HG03460 (cell line): ENCODE results near the gene RAMP2.
A peak's percentile ranks its signal among the peaks of the same experiment; 100 is the strongest.
"Not testable (repeated sequence)": the region's sequence is repeated elsewhere in the genome, so short reads cannot be mapped to it uniquely, and the experiment has no call there.

Experiments used
- ATAC-seq: cut with Tn5 transposase; IDR thresholded peaks from one replicate; pipeline ENCODE4 v1.9.1; 2021; ENCODE audit not compliant: unreplicated experiment

RAMP2 gene

GRCh38 chr17:42768006-42768405 is 7.0 kb downstream of the RAMP2 start:
- ATAC-seq, result not testable (repeated sequence)

- not testable (repeated sequence) for ATAC-seq
These were observed 8.9 kb downstream of the RAMP2 start for GRCh38 chr17:42769964-42770363.

GRCh38 chr17:42772945-42773289 is 11.9 kb downstream of the RAMP2 start:
- ATAC-seq, result no peak

GRCh38 chr17:42773290-42774035 is 12.4 kb downstream of the RAMP2 start, which contains the start of gene VPS25:
VPS25 (plus strand) TSS chr17:42773449; CDS start chr17:42773476, 27 bp downstream.
- peak; percentile 88 for ATAC-seq

- ATAC-seq, result no peak
These were observed 13.2 kb downstream of the RAMP2 start for GRCh38 chr17:42774066-42774745.

GRCh38 chr17:42775534-42776098 is 14.6 kb downstream of the RAMP2 start:
- no peak for ATAC-seq

GRCh38 chr17:42778570-42778969 is 17.5 kb downstream of the RAMP2 start:
- no peak for ATAC-seq

GRCh38 chr17:42779304-42779935 is 18.4 kb downstream of the RAMP2 start:
- ATAC-seq, result no peak

- no peak for ATAC-seq
These were observed 19.2 kb downstream of the RAMP2 start, which contains the start of gene WNK4 for GRCh38 chr17:42779936-42780850. WNK4 (plus strand) TSS chr17:42780610; CDS start chr17:42780699, 89 bp downstream.

- ATAC-seq, result no peak
These were observed 20.0 kb downstream of the RAMP2 start for GRCh38 chr17:42780851-42781638.

- no peak for ATAC-seq
These were observed 20.7 kb downstream of the RAMP2 start for GRCh38 chr17:42781639-42782165.

- no peak for ATAC-seq
These were observed 21.4 kb downstream of the RAMP2 start for GRCh38 chr17:42782166-42783061.

- ATAC-seq, result no peak
These were observed 22.2 kb downstream of the RAMP2 start for GRCh38 chr17:42783062-42783790.

- ATAC-seq, result no peak
These were observed 22.7 kb downstream of the RAMP2 start for GRCh38 chr17:42783791-42784138.

GRCh38 chr17:42784409-42784808 is 23.4 kb downstream of the RAMP2 start:
- ATAC-seq, result no peak

GRCh38 chr17:42784811-42785592 is 24.0 kb downstream of the RAMP2 start:
- ATAC-seq, result no peak

GRCh38 chr17:42787266-42787665 is 26.2 kb downstream of the RAMP2 start:
- no peak for ATAC-seq
